HL-60 (cell line): ENCODE data around the gene PPM1F.
"Not testable (repeated sequence)": the region's sequence is repeated elsewhere in the genome, so short reads cannot be mapped to it uniquely, and the experiment has no call there.

Source experiments
- DNase-seq, 2 experiments: peaks; one replicate each; pipeline ENCODE4 v3.0.0-alpha.2; 2010 to 2020; ENCODE audit warnings: low read depth in 1 of 2, low spot score in 1 of 2
- H3K27ac ChIP-seq: fragments of 250-450 bp; sonication (Bioruptor Pico); replicated peaks from 2 replicates; pipeline ENCODE4 v1.5.1; 2020; ENCODE audit warnings: mild to moderate bottlenecking, moderate library complexity
- H3K27me3 ChIP-seq: fragments of 250-450 bp; sonication (Bioruptor Pico); 2 replicates; pipeline ENCODE4 v1.5.1; 2021; ENCODE audit warnings: mild to moderate bottlenecking, moderate library complexity; ENCODE audit not compliant: insufficient read depth, poor library complexity, severe bottlenecking
- H3K4me3 ChIP-seq: replicated peaks from 2 replicates; pipeline ENCODE4 v1.5.1; 2011; ENCODE audit warnings: mild to moderate bottlenecking, control low read depth, low read length; ENCODE audit not compliant: insufficient read depth
- GABPA ChIP-seq: IDR thresholded peaks from 2 replicates; pipeline ENCODE4 v1.6.1; 2012; ENCODE audit warnings: low read depth
- POLR2AphosphoS5 ChIP-seq: IDR thresholded peaks from 2 replicates; pipeline ENCODE4 v1.6.1; 2012; ENCODE audit warnings: low read depth
- REST ChIP-seq: IDR thresholded peaks from 2 replicates; pipeline ENCODE4 v1.6.1; 2012; ENCODE audit warnings: low read depth; ENCODE audit not compliant: insufficient replicate concordance
- SPI1 ChIP-seq: IDR thresholded peaks from 2 replicates; pipeline ENCODE4 v1.6.1; 2012; ENCODE audit warnings: low read depth, mild to moderate bottlenecking, borderline replicate concordance
- TF ChIP-seq, protein P1 (sequence below): IDR thresholded peaks from one replicate; pipeline ENCODE4 v1.5.1; 2011; ENCODE audit warnings: low read length, control low read depth, inconsistent platforms; ENCODE audit not compliant: insufficient read depth

The PPM1F gene

GRCh38 chr22:21894799-21895198, 57.8 kb downstream of the PPM1F start:
- no peaks in the 10 kb centered on the region for H3K27me3 ChIP-seq

DNA sequence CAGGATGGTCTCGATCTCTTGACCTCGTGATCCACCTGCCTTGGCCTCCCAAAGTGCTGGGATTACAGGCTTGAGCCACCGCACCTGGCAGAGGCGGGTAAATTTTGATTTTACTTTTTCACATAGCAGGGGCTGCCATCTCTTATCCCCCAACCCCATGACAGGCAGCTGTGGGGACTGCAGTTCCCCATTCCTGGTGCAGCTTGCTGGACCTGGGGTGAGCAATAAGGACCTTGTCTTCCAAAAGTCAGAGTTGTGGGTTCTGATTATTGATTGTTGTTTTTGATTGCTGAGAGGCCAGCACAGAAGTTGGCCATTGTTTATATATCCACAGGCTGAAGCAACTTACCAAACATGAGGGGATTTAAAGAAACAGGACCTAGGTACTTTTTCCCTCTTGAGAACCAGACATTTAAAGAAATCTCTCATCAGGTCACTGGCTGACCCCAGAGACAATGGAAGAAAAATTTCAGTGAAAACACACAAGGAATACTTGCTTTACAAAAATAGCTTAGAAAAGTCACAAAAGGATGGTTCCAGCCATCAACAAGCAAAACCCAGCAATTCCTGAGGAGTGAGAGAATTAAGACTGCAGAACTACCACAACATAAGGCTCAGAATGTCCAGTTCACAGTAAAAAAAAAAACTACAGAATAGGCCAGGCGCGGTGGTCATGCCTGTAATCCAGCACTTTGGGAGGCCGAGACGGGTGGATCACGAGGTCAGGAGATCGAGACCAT, 63.2 kb downstream of the PPM1F start:
- TF ChIP-seq GABPA, result no peak
- TF ChIP-seq, protein P1, sequence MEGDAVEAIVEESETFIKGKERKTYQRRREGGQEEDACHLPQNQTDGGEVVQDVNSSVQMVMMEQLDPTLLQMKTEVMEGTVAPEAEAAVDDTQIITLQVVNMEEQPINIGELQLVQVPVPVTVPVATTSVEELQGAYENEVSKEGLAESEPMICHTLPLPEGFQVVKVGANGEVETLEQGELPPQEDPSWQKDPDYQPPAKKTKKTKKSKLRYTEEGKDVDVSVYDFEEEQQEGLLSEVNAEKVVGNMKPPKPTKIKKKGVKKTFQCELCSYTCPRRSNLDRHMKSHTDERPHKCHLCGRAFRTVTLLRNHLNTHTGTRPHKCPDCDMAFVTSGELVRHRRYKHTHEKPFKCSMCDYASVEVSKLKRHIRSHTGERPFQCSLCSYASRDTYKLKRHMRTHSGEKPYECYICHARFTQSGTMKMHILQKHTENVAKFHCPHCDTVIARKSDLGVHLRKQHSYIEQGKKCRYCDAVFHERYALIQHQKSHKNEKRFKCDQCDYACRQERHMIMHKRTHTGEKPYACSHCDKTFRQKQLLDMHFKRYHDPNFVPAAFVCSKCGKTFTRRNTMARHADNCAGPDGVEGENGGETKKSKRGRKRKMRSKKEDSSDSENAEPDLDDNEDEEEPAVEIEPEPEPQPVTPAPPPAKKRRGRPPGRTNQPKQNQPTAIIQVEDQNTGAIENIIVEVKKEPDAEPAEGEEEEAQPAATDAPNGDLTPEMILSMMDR, result no peak
- no peak for TF ChIP-seq POLR2AphosphoS5
- TF ChIP-seq REST, result no peak
- no peak for TF ChIP-seq SPI1
- Histone ChIP-seq H3K4me3 (no peak overlapping the region), H3K27me3 (no peaks in the 10 kb centered on the region), H3K27ac (no peak overlapping the region)
- DNase-seq, result no peak

More at GRCh38 chr22:21894799-21895198, 57.8 kb downstream of the PPM1F start:
- DNase-seq, result no peak
- no peak for TF ChIP-seq POLR2AphosphoS5
- TF ChIP-seq SPI1, result no peak
- TF ChIP-seq GABPA, result no peak
- TF ChIP-seq REST, result no peak
- TF ChIP-seq, protein P1, result no peak
- H3K27ac ChIP-seq, result no peak overlapping the region
- no peak overlapping the region for H3K4me3 ChIP-seq

DNA sequence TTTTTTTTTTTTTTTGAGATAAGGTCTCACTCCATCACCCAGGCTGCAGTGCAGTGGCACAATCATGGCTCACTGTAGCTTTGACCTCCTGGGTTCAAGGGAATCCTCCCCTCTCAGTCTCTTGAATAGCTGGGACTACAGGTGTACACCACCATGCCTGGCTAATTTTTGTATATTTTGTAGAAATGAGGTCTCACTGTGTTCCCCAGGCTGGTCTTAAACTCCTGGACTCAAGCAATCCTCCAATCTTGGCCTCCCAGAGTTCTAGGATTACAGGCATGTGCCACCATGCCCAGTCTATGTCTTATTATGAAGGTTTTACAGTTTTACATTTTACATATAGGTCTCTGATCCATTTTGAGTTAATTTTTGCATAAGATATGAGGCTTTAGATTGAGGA, 64.8 kb downstream of the PPM1F start:
- H3K4me3 ChIP-seq, result no peak overlapping the region
- no peak for DNase-seq
- no peaks in the 10 kb centered on the region for H3K27me3 ChIP-seq
- H3K27ac ChIP-seq, result no peak overlapping the region
- TF ChIP-seq SPI1 (no peak), POLR2AphosphoS5 (no peak), REST (no peak), GABPA (no peak)
- TF ChIP-seq, protein P1, result no peak

DNA sequence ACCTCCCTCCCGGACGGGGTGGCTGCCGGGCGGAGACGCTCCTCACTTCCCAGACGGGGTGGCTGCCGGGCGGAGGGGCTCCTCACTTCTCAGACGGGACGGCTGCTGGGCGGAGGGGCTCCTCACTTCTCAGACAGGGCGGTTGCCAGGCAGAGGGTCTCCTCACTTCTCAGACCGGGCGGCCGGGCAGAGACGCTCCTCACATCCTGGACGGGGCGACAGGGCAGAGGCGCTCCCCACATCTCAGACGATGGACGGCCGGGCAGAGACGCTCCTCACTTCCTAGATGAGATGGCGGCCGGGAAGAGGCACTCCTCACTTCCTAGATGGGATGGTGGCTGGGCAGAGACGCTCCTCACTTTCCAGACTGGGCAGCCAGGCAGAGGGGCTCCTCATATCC, 68.7 kb downstream of the PPM1F start:
- not testable (repeated sequence) for DNase-seq, H3K27me3 ChIP-seq

GRCh38 chr22:21882754-21883333, 69.8 kb downstream of the PPM1F start:
- not testable (repeated sequence) for DNase-seq, H3K27ac ChIP-seq, H3K4me3 ChIP-seq, H3K27me3 ChIP-seq

More for the DNA sequence above, 68.7 kb downstream of the PPM1F start:
- H3K4me3 ChIP-seq, H3K27ac ChIP-seq: not testable (repeated sequence)
